IMR-90 (cell line): ENCODE data around the gene DENND1A. TPM values are rescaled to one million over a fixed set of nuclear protein-coding genes. Genes with fewer than 3 reads are reported as not detected.

Experiments
- ATAC-seq: fragments of 200-7000 bp; cut with Tn5 transposase; 2 replicates; pipeline ENCODE4 v1.9.1; 2020; ENCODE audit warnings: low read depth, mild to moderate bottlenecking, moderate library complexity
- BruUV-seq: library from RNA; stranded (reverse); fragments of 400-500 nt; replicated peaks from 2 replicates; lab custom pipeline; 2021; lab: Mats Ljungman, UMichigan
- CTCF ChIA-PET: fragments of 300-600 bp; formaldehyde crosslinking; extraction: SDS; loops from one replicate; lab custom pipeline; 2021; ENCODE audit warnings: antibody characterized with exemption; lab: Yijun Ruan, JAX
- POLR2A ChIA-PET: fragments of 300-600 bp; sonication (Branson Sonifier 250); formaldehyde crosslinking; loops from one replicate; lab custom pipeline; 2022; ENCODE audit warnings: antibody characterized with exemption; ENCODE audit not compliant: unreplicated experiment; lab: Charles Lee
- DNase-seq: peaks from one replicate; pipeline ENCODE4 v3.0.0; 2013
- H2AFZ ChIP-seq: replicated peaks from 2 replicates; pipeline ENCODE3; 2013; ENCODE audit warnings: low read length, mild to moderate bottlenecking; ENCODE audit not compliant: poor library complexity
- H2AK5ac ChIP-seq: 2 replicates; pipeline ENCODE4 v1.6.1; 2013; ENCODE audit warnings: low read depth, low read length, inconsistent platforms
- H2AK9ac ChIP-seq: replicated peaks from 2 replicates; pipeline ENCODE3; 2013; ENCODE audit warnings: mild to moderate bottlenecking, low read depth, low read length, moderate library complexity; ENCODE audit not compliant: poor library complexity
- H2BK120ac ChIP-seq: 2 replicates; pipeline ENCODE4 v1.6.1; 2013; ENCODE audit warnings: low read depth, low read length, inconsistent platforms
- H2BK15ac ChIP-seq: 3 replicates; pipeline ENCODE4 v1.6.1; 2013; ENCODE audit warnings: low read depth, low read length, inconsistent platforms
- H2BK20ac ChIP-seq: 2 replicates; pipeline ENCODE4 v1.6.1; 2013; ENCODE audit warnings: low read depth, mild to moderate bottlenecking, inconsistent platforms, low read length, moderate library complexity
- H2BK5ac ChIP-seq: 2 replicates; pipeline ENCODE4 v1.6.1; 2013; ENCODE audit warnings: mild to moderate bottlenecking, low read depth, low read length, inconsistent platforms; ENCODE audit not compliant: poor library complexity, severe bottlenecking
- H3K14ac ChIP-seq: replicated peaks from 2 replicates; pipeline ENCODE4 v1.6.1; 2013; ENCODE audit warnings: low read depth, low read length, inconsistent platforms
- H3K18ac ChIP-seq: 2 replicates; pipeline ENCODE4 v1.6.1; 2013; ENCODE audit warnings: low read depth, low read length, control low read depth
- H3K23ac ChIP-seq: 2 replicates; pipeline ENCODE4 v1.6.1; 2013; ENCODE audit warnings: low read depth, low read length, inconsistent platforms
- H3K27ac ChIP-seq: 2 replicates; pipeline ENCODE4 v1.5.1; 2013; ENCODE audit warnings: mild to moderate bottlenecking, control low read depth, low read length; ENCODE audit not compliant: insufficient read depth
- H3K27me3 ChIP-seq: 2 replicates; pipeline ENCODE4 v1.6.1; 2013; ENCODE audit warnings: low read length; ENCODE audit not compliant: control insufficient read depth, insufficient read depth
- H3K36me3 ChIP-seq: 2 replicates; pipeline ENCODE4 v1.6.1; 2013; ENCODE audit warnings: low read length, mixed read lengths; ENCODE audit not compliant: control insufficient read depth, insufficient read depth
- H3K4ac ChIP-seq: 2 replicates; pipeline ENCODE4 v1.6.1; 2013; ENCODE audit warnings: low read depth, low read length, inconsistent platforms
- H3K4me1 ChIP-seq: 2 replicates; pipeline ENCODE4 v1.6.1; 2013; ENCODE audit warnings: low read length, mixed read lengths; ENCODE audit not compliant: control insufficient read depth, insufficient read depth
- H3K4me2 ChIP-seq: 2 replicates; pipeline ENCODE4 v1.6.1; 2013; ENCODE audit warnings: low read depth, mild to moderate bottlenecking, control low read depth, low read length, moderate library complexity
- H3K4me3 ChIP-seq: 2 replicates; pipeline ENCODE4 v1.5.1; 2013; ENCODE audit warnings: low read depth, mild to moderate bottlenecking, control low read depth, low read length, moderate library complexity; ENCODE audit not compliant: insufficient read depth
- H3K56ac ChIP-seq: 2 replicates; pipeline ENCODE4 v1.6.1; 2013; ENCODE audit warnings: low read length, inconsistent platforms; ENCODE audit not compliant: insufficient read depth; ENCODE audit errors: extremely low read depth
- H3K79me1 ChIP-seq, 2 experiments: 2 replicates each; pipeline ENCODE4 v1.6.1; 2013; ENCODE audit warnings: low read length in 2 of 2, inconsistent platforms in 1 of 2, low read depth in 1 of 2
- H3K9ac ChIP-seq: 2 replicates; pipeline ENCODE4 v1.6.1; 2013; ENCODE audit warnings: low read depth, low read length, control low read depth
- H3K9me1 ChIP-seq: 2 replicates; pipeline ENCODE4 v1.6.1; 2013; ENCODE audit warnings: low read length, inconsistent platforms; ENCODE audit not compliant: insufficient read depth
- H3K9me3 ChIP-seq: 2 replicates; pipeline ENCODE4 v1.6.1; 2013; ENCODE audit warnings: low read length; ENCODE audit not compliant: control insufficient read depth, insufficient read depth
- H4K20me1 ChIP-seq: 2 replicates; pipeline ENCODE4 v1.6.1; 2013; ENCODE audit warnings: low read length, inconsistent platforms; ENCODE audit not compliant: insufficient read depth
- H4K5ac ChIP-seq: 2 replicates; pipeline ENCODE4 v1.6.1; 2013; ENCODE audit warnings: mild to moderate bottlenecking, low read depth, low read length, control low read depth
- H4K8ac ChIP-seq, 2 experiments: 2 replicates each; pipeline ENCODE4 v1.6.1; 2013; ENCODE audit warnings: low read depth in 2 of 2, low read length in 2 of 2, control low read depth in 1 of 2, inconsistent platforms in 1 of 2
- H4K91ac ChIP-seq: 2 replicates; pipeline ENCODE4 v1.6.1; 2013; ENCODE audit warnings: low read depth, low read length, inconsistent platforms; ENCODE audit not compliant: insufficient read depth
- BHLHE40 ChIP-seq: fragments of 150-350 bp; IDR thresholded peaks from 2 replicates; pipeline ENCODE4 v1.6.1; 2016; ENCODE audit warnings: mild to moderate bottlenecking, low read depth, low read length
- CEBPB ChIP-seq: IDR thresholded peaks from 2 replicates; pipeline ENCODE4 v1.6.1; 2012; ENCODE audit warnings: low read depth, low read length, improper control_type of control experiment
- CHD1 ChIP-seq: IDR thresholded peaks from 2 replicates; pipeline ENCODE4 v1.6.1; 2012; ENCODE audit warnings: low read depth, low read length, improper control_type of control experiment
- CTCF ChIP-seq: conservative IDR thresholded peaks from 2 replicates; pipeline ENCODE4 v1.5.1; 2012; ENCODE audit warnings: mild to moderate bottlenecking, low read depth, low read length, improper control_type of control experiment
- ELK1 ChIP-seq: fragments of 150-350 bp; IDR thresholded peaks from 2 replicates; pipeline ENCODE4 v1.6.1; 2016; ENCODE audit warnings: low read depth, mild to moderate bottlenecking, low read length, moderate library complexity, borderline replicate concordance
- FOS ChIP-seq: fragments of 150-350 bp; IDR thresholded peaks from 2 replicates; pipeline ENCODE4 v1.6.1; 2016; ENCODE audit warnings: low read depth, low read length
- MAFK ChIP-seq: IDR thresholded peaks from 2 replicates; pipeline ENCODE4 v1.6.1; 2012; ENCODE audit warnings: low read depth, low read length, improper control_type of control experiment
- MAZ ChIP-seq: IDR thresholded peaks from 2 replicates; pipeline ENCODE4 v1.6.1; 2012; ENCODE audit warnings: low read depth, mild to moderate bottlenecking, low read length, improper control_type of control experiment, moderate library complexity, borderline replicate concordance
- MXI1 ChIP-seq: IDR thresholded peaks from 2 replicates; pipeline ENCODE4 v1.6.1; 2012; ENCODE audit warnings: low read depth, mild to moderate bottlenecking, low read length, moderate library complexity, borderline replicate concordance
- NFE2L2 ChIP-seq: fragments of 150-350 bp; IDR thresholded peaks from 2 replicates; pipeline ENCODE4 v1.6.1; 2016; ENCODE audit warnings: low read depth, mild to moderate bottlenecking, low read length
- POLR2A ChIP-seq: IDR thresholded peaks from 2 replicates; pipeline ENCODE4 v1.6.1; 2012; ENCODE audit warnings: mild to moderate bottlenecking, low read depth, low read length
- RAD21 ChIP-seq: IDR thresholded peaks from 2 replicates; pipeline ENCODE4 v1.6.1; 2012; ENCODE audit warnings: low read length, improper control_type of control experiment
- RCOR1 ChIP-seq: IDR thresholded peaks from 2 replicates; pipeline ENCODE4 v1.6.1; 2012; ENCODE audit warnings: mild to moderate bottlenecking, low read length, improper control_type of control experiment; ENCODE audit not compliant: insufficient replicate concordance
- RFX5 ChIP-seq: IDR thresholded peaks from 2 replicates; pipeline ENCODE4 v1.8.0; 2012; ENCODE audit warnings: low read depth, mild to moderate bottlenecking, low read length, moderate library complexity
- SMC3 ChIP-seq: fragments of 150-350 bp; IDR thresholded peaks from 2 replicates; pipeline ENCODE4 v1.6.1; 2016; ENCODE audit warnings: low read depth, mild to moderate bottlenecking, antibody characterized with exemption, low read length, moderate library complexity
- USF2 ChIP-seq: fragments of 150-350 bp; IDR thresholded peaks from 2 replicates; pipeline ENCODE4 v1.6.1; 2017; ENCODE audit warnings: mild to moderate bottlenecking, antibody characterized with exemption, low read length, low read depth
- WGBS, 2 experiments: methylation state at CpG; one replicate each; pipeline versions ENCODE4 v1.1.5 to v1.1.7; 2013; ENCODE audit warnings: missing lambda C conversion rate in 2 of 2; ENCODE audit not compliant: insufficient read length in 1 of 2; ENCODE audit errors: extremely low coverage in 2 of 2; 5-methylcytosine and 5-hydroxymethylcytosine counted together
- dilution Hi-C: fragments of 300-500 bp; cut with HindIII; formaldehyde crosslinking; loops from one replicate; pipeline ENCODE4 v1.14.3; 2018; ENCODE audit warnings: low sequenced_read_pairs; ENCODE audit not compliant: unreplicated experiment
- in situ Hi-C: fragments of 300-500 bp; cut with MboI; formaldehyde crosslinking; loops from 3 replicates; pipeline ENCODE4 v1.14.3; 2019; ENCODE audit warnings: low sequenced_read_pairs, inconsistent platforms, mixed read lengths
- intact Hi-C: fragments of 100-400 bp; cut with micrococcal nuclease; formaldehyde crosslinking; loops from 2 replicates; pipeline ENCODE4 v1.10.0; 2022
- polyA plus RNA-seq, 3 experiments: library from polyadenylated mRNA; depleted of rRNA; stranded (reverse); fragments of >200 nt; gene quantifications; 2 replicates each; pipeline ENCODE4 v1.2.3, GENCODE V29; 2012; ENCODE audit warnings: low replicate concordance in 1 of 3
- total RNA-seq: library from RNA; depleted of rRNA; stranded (reverse); fragments of >200 nt; gene quantifications from 2 replicates; pipeline ENCODE4 v1.2.3, GENCODE V29; 2012

DENND1A gene
- total and polyA plus RNA-seq, 2 of the 4 experiments (the other 2 are of a cell fraction): 21.4 to 27.6 TPM

- no peak overlapping the region for H3K56ac ChIP-seq
- no peaks in the 10 kb centered on the region for H3K9me3 ChIP-seq
- in situ Hi-C loops: no loop called here
- H3K4me3 ChIP-seq: no peak overlapping the region
- no peaks in the 10 kb centered on the region for H4K20me1 ChIP-seq
- no peak overlapping the region for H4K8ac ChIP-seq
- no peaks in the 10 kb centered on the region for H3K36me3 ChIP-seq
- H3K18ac ChIP-seq: no peak overlapping the region
- no peaks in the 10 kb centered on the region for H3K27me3 ChIP-seq
- no peak overlapping the region for H3K9ac ChIP-seq
- H4K5ac ChIP-seq: no peak overlapping the region
- H3K79me1 ChIP-seq: no peaks in the 10 kb centered on the region
- intact Hi-C loops: no loop called here
- H2BK120ac ChIP-seq: no peak overlapping the region
- DNase-seq (no peak), ATAC-seq (no peak)
- no peak overlapping the region for H2BK15ac ChIP-seq
- dilution Hi-C loops: no loop called here
- ChIA-PET CTCF (interaction anchor here (0.6 kb wide), 1 partner anchor 9 kb away, joined by 3 read pairs; no protein-coding TSS in a partner anchor), POLR2A (no interaction called here)
- H2AK9ac ChIP-seq: no peak overlapping the region
- WGBS, 2 experiments: no CpG with 5 or more reads among the region's 1 CpG
- no peak overlapping the region for H3K4me2 ChIP-seq
- H3K4me1 ChIP-seq: no peaks in the 10 kb centered on the region
- no peak overlapping the region for H3K23ac ChIP-seq
- no peak overlapping the region for H4K91ac ChIP-seq
- H2AK5ac ChIP-seq: no peak overlapping the region
- BruUV-seq: no TSS peak
- H3K4ac ChIP-seq: no peak overlapping the region
- no peak overlapping the region for H2BK5ac ChIP-seq
- H2BK20ac ChIP-seq: no peak overlapping the region
- H3K27ac ChIP-seq: no peak overlapping the region
- TF ChIP-seq FOS (no peak), RAD21 (no peak), BHLHE40 (no peak), RFX5 (no peak), NFE2L2 (no peak), CEBPB (no peak), MAZ (no peak), SMC3 (no peak), CHD1 (no peak), CTCF (no peak), USF2 (no peak), RCOR1 (no peak), MAFK (no peak), POLR2A (no peak), ELK1 (no peak), MXI1 (no peak)
- H3K9me1 ChIP-seq: no peaks in the 10 kb centered on the region
- H3K14ac ChIP-seq: no peak overlapping the region
- no peak overlapping the region for H2AFZ ChIP-seq
Observed at GRCh38 chr9:123465304-123465703, 464.6 kb downstream of the DENND1A start.
